Fibroblast of skin of right biceps (primary cell): ENCODE measurements around the gene CLEC16A.
A peak's percentile ranks its signal among the peaks of the same experiment; 100 is the strongest.

Source experiments
- DNase-seq: peaks from one replicate; pipeline ENCODE4 v3.0.0-alpha.2; 2013

Gene CLEC16A

GRCh38 chr16:11064202-11064540 is 119.8 kb downstream of the CLEC16A start:
- DNase-seq, result no peak

GRCh38 chr16:11064851-11065250 is 120.5 kb downstream of the CLEC16A start:
- peak; percentile 27 for DNase-seq

GRCh38 chr16:11066261-11066870 is 122.0 kb downstream of the CLEC16A start:
- DNase-seq, result no peak

- DNase-seq, result no peak
Observed at GRCh38 chr16:11067266-11067665, 122.9 kb downstream of the CLEC16A start.

- DNase-seq, result no peak
Observed at GRCh38 chr16:11067697-11068141, 123.4 kb downstream of the CLEC16A start.

GRCh38 chr16:11071829-11072228 is 127.5 kb downstream of the CLEC16A start:
- DNase-seq, result no peak

GRCh38 chr16:11072420-11073153 is 128.2 kb downstream of the CLEC16A start:
- DNase-seq, result peak; percentile 56

GRCh38 chr16:11073407-11073999 is 129.1 kb downstream of the CLEC16A start:
- no peak for DNase-seq

GRCh38 chr16:11074131-11074530 is 129.8 kb downstream of the CLEC16A start:
- no peak for DNase-seq

GRCh38 chr16:11075163-11075562 is 130.8 kb downstream of the CLEC16A start:
- no peak for DNase-seq

GRCh38 chr16:11076259-11077018 is 132.1 kb downstream of the CLEC16A start:
- DNase-seq, result no peak

- DNase-seq, result peak; percentile 83
Observed at GRCh38 chr16:11078812-11079459, 134.6 kb downstream of the CLEC16A start.

GRCh38 chr16:11079652-11080187 is 135.4 kb downstream of the CLEC16A start:
- peak; percentile 98 for DNase-seq

- no peak for DNase-seq
Observed at GRCh38 chr16:11080327-11080967, 136.1 kb downstream of the CLEC16A start.

- no peak for DNase-seq
Observed at GRCh38 chr16:11080999-11081630, 136.8 kb downstream of the CLEC16A start.

- no peak for DNase-seq
Observed at GRCh38 chr16:11082108-11082859, 137.9 kb downstream of the CLEC16A start.

GRCh38 chr16:11082860-11083388 is 138.6 kb downstream of the CLEC16A start:
- DNase-seq, result no peak

GRCh38 chr16:11084484-11084875 is 140.1 kb downstream of the CLEC16A start:
- peak; percentile 84 for DNase-seq

- no peak for DNase-seq
Observed at GRCh38 chr16:11084876-11085485, 140.6 kb downstream of the CLEC16A start.

GRCh38 chr16:11085916-11086315 is 141.6 kb downstream of the CLEC16A start:
- DNase-seq, result no peak
